ENCODE measurements around the gene FGFRL1.

The FGFRL1 gene

DNA sequence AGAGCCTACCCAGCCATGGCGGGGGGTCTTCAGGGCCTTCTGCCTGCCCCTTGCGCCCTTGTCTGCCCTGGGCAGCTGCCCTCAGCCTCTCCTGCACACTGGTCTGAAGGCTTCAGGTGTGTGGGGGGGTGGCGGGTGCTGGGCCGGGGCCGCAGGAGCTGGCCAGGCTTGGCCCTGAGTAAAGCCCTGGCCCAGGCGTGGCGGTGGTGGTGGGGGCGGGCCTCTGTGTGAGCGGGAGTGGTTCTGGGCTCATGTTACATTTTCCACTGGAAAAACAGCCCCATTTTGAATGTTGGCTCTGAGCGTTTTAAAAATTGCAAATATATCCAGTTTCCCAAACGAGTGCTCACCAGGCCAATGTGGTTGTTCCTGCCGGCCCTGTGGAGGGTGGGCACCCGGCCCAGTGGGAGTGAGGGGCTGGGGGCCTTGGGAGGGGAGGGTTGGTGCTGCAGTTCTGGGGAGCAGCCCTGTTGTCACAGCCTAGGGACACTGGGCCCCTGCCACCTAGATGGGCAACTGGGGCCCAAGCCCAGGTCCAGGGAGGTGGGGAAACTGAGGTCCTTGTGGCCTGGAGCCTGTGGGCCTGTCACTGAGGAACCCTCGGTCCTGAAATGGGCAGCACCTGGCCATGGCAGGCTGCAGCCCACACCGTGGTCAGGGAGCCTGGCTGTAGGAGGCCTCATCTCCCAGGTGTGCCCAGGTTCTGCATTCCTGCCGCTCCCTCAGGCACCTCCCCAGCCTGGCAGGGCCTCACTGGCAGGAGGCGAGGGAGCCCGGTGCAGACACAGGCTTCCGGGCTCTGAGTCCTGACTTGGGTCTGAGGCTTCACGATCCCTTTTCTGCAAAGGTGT is 28.3 kb downstream of the FGFRL1 start:
- TF ChIP-seq, protein P1, sequence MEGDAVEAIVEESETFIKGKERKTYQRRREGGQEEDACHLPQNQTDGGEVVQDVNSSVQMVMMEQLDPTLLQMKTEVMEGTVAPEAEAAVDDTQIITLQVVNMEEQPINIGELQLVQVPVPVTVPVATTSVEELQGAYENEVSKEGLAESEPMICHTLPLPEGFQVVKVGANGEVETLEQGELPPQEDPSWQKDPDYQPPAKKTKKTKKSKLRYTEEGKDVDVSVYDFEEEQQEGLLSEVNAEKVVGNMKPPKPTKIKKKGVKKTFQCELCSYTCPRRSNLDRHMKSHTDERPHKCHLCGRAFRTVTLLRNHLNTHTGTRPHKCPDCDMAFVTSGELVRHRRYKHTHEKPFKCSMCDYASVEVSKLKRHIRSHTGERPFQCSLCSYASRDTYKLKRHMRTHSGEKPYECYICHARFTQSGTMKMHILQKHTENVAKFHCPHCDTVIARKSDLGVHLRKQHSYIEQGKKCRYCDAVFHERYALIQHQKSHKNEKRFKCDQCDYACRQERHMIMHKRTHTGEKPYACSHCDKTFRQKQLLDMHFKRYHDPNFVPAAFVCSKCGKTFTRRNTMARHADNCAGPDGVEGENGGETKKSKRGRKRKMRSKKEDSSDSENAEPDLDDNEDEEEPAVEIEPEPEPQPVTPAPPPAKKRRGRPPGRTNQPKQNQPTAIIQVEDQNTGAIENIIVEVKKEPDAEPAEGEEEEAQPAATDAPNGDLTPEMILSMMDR (IDR thresholded peaks at IDR 0.05; ENCODE audit: low read depth, low read length, missing control alignments) = no peak
- no peak for DNase-seq (ENCODE audit: low read depth)
- H3K4me3 ChIP-seq (ENCODE audit: low read depth, low read length) = no peak overlapping the region

DNA sequence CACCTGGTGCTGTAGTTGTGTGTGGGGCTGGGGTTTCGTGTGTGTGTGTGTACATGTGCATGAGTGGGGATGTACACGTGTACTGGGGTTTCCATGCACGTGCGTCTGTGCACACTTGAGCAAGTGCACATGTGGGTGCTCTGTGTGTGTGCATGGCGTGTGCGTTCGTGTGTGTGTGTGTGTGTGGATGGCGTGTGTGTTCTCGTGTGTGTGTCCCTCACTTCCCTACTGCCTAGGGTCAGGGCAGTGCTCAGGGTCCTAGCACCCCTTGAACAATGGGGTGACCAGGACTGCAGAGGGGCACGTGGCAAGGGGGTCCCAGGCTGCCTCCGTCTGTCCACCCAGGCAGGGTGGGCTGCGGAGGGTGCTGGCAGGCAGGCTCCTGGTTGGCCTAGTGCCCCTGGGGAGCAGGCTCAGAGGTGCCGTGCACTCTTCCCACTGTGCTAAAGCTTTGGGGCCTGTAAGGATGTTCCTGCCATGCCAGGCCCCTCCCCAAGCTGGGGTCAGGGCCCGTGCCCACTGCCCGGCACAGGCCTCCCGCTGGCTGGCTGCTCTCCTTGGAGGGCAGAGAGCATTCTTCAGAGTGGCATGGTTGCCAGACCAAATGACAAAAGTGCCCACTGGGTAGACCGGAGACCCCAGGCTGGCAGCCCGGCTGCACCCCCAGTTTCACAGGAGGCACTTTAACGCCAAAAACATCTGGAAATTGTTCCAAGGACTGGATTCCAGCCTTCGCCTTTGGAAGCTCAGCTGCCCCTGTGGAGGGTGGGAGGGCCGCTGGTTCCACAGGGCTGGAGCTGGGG is 29.1 kb downstream of the FGFRL1 start:
- H3K4me3 ChIP-seq (ENCODE audit: low read depth, low read length) = no peak overlapping the region
- DNase-seq (ENCODE audit: low read depth) = no peak
- TF ChIP-seq, protein P1 (IDR thresholded peaks at IDR 0.05; ENCODE audit: low read depth, low read length, missing control alignments) = no peak

DNA sequence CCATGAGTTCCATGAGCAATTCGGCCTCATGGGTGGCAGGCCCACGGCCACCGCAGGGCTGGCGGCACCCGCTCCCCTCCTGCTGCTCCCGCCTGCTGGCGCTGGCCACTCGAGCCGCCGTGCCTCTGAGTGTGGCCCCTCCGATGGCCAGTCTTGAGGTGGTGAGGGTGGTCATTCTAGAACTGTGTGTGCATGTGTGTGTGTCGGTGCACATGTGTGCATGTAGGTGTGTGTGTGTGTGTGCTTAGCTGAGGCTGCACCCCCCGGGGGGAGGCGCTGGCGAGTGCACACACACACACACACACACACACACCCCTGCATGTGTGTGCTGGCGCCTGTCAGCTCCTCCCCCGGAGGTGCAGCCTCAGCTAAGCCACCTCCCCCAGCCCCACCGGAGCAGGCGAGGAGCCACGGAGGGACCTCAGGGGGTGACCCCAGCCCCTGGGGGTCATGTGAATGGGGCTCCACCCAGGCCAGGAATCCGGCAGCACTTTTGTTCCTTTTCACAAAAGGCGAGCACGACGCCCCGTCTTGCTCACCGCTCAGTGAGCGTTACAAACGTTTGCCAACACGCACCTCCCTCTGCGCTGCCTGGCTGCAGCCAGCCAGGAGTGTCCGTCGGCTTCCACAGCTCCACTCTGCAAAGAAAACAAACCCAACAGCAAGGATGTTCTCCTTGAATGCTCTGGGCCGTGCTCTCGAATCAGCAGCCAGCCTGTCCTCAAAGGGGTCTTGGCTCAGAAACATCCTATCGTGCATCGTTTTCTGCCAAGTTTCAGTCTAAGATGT is 29.9 kb downstream of the FGFRL1 start:
- TF ChIP-seq, protein P1 (IDR thresholded peaks at IDR 0.05; ENCODE audit: low read depth, low read length, missing control alignments) = no peak
- no peak overlapping the region for H3K4me3 ChIP-seq (ENCODE audit: low read depth, low read length)
- DNase-seq (ENCODE audit: low read depth) = no peak

DNA sequence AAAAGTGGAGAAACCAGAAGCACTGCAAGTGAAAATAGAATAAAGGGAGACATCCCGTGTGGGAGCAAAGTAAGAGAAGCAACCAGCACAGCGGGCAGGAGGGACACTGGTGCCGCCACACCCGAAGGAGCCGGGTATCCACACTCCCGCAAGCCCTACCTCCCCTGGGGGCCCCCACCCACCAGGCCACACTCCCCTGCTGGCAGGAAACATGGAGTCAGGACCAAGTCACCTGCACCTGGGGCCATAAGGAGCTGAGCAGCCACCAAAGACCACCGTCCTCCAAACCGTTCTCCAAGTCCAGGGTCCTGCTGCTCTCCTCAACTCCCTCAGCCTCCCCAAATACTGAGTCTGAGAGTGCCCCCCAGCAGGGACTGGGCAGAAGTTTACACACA is 30.5 kb downstream of the FGFRL1 start:
- TF ChIP-seq, protein P1 (IDR thresholded peaks at IDR 0.05; ENCODE audit: low read depth, low read length, missing control alignments) = no peak
- DNase-seq (ENCODE audit: low read depth) = no peak
- no peak overlapping the region for H3K4me3 ChIP-seq (ENCODE audit: low read depth, low read length)

DNA sequence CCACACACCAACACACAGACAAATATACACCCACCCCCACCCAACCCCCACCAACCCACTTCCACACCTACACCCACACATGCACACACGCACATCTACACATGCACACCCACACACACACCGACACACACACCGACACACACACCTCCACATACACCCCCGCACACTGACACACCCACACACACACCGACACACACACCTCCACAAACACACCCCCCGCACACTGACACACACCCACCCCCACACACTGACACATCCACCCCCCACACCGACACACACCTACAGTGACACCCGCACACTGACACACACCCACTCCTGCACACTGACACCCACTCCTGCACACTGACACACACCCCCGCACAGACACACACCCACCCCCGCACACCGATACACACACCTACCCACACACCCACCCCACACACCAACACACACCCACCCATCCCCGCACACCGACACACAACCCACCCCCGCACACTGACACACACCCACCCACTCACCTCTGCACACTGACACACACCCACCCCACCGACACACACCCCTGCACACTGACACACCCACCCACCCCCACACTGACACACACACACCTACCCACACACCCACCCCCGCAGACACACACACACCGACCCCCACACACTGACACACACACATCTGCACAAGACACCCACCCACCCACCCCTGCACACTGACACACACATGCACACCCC is 31.1 kb downstream of the FGFRL1 start:
- TF ChIP-seq, protein P1 (IDR thresholded peaks at IDR 0.05; ENCODE audit: low read depth, low read length, missing control alignments) = no peak
- no peak overlapping the region for H3K4me3 ChIP-seq (ENCODE audit: low read depth, low read length)
- no peak for DNase-seq (ENCODE audit: low read depth)

DNA sequence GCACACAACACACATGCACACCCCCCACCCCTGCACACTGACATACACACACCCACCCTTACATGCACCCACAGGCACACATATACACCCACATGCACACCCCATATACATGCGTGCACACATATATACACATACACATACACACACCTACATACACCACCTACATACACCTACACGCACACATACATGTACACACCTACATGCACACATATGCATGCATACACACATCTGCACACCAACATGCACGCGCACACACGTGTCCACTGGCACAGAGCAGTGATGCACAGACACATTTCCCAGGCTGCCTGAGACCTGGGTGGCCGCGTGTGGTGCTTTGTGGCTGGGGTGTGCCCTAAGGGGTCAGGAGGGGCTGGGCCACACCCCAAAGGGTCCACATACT is 31.7 kb downstream of the FGFRL1 start:
- DNase-seq (ENCODE audit: low read depth) = no peak
- TF ChIP-seq, protein P1 (IDR thresholded peaks at IDR 0.05; ENCODE audit: low read depth, low read length, missing control alignments) = no peak
- no peak overlapping the region for H3K4me3 ChIP-seq (ENCODE audit: low read depth, low read length)
